ENCODE results near the gene TRIM14. TPM values are rescaled to one million over a fixed set of nuclear protein-coding genes. Genes with fewer than 3 reads are reported as not detected.

TRIM14 gene
- total and polyA plus RNA-seq, 2 of the 4 experiments (the other 2 are of a cell fraction): 3.0 to 8.5 TPM

GRCh38 chr9:98101868-98102273 is 17.2 kb downstream of the TRIM14 start:
- H3K23ac ChIP-seq (ENCODE audit: low read depth, low read length): no peak overlapping the region
- no peak overlapping the region for H3K9ac ChIP-seq (ENCODE audit: low read depth, low read length)
- H3K14ac ChIP-seq (replicated peaks; ENCODE audit: low read depth, low read length): no peak overlapping the region
- H4K5ac ChIP-seq (ENCODE audit: low read depth, low read length): no peak overlapping the region
- peak; percentile 17 for DNase-seq
- POLR2A ChIA-PET (ENCODE audit: unreplicated experiment): no interaction called here
- H2BK20ac ChIP-seq (ENCODE audit: low read depth, low read length): no peak overlapping the region
- no peaks in the 10 kb centered on the region; the same call in 1 of the 2 replicates for H3K9me1 ChIP-seq (ENCODE audit: insufficient read depth, low read length)
- CTCF ChIA-PET: no interaction called here
- H3K79me1 ChIP-seq (ENCODE audit: low read depth in 1 of 2, low read length in 2 of 2): no peaks in the 10 kb centered on the region
- no peak overlapping the region for H2BK120ac ChIP-seq (ENCODE audit: low read depth, low read length)
- WGBS, 2 experiments (ENCODE audit: extremely low coverage in 2 of 2, insufficient read length in 1 of 2): no CpG with 5 or more reads among the region's 6 CpGs
- H2AFZ ChIP-seq (replicated peaks; ENCODE audit: low read length, poor library complexity): no peak overlapping the region
- H3K27ac ChIP-seq (ENCODE audit: insufficient read depth, low read length): no peak overlapping the region
- TF ChIP-seq SMC3 (IDR thresholded peaks at IDR 0.05; ENCODE audit: low read depth, low read length) (no peak), BHLHE40 (IDR thresholded peaks at IDR 0.05; ENCODE audit: low read depth, low read length) (no peak), RCOR1 (IDR thresholded peaks at IDR 0.05; ENCODE audit: insufficient replicate concordance, low read length) (no peak), FOS (IDR thresholded peaks at IDR 0.05; ENCODE audit: low read depth, low read length) (no peak), POLR2A (IDR thresholded peaks at IDR 0.05; ENCODE audit: low read depth, low read length) (no peak), MXI1 (IDR thresholded peaks at IDR 0.05; ENCODE audit: borderline replicate concordance, low read depth, low read length) (no peak), MAFK (IDR thresholded peaks at IDR 0.05; ENCODE audit: low read depth, low read length) (no peak), CEBPB (IDR thresholded peaks at IDR 0.05; ENCODE audit: low read depth, low read length) (no peak), RAD21 (IDR thresholded peaks at IDR 0.05; ENCODE audit: low read length) (no peak), RFX5 (IDR thresholded peaks at IDR 0.05; ENCODE audit: low read depth, low read length) (no peak), USF2 (IDR thresholded peaks at IDR 0.05; ENCODE audit: low read depth, low read length) (no peak), MAZ (IDR thresholded peaks at IDR 0.05; ENCODE audit: borderline replicate concordance, low read depth, low read length) (no peak), NFE2L2 (IDR thresholded peaks at IDR 0.05; ENCODE audit: low read depth, low read length) (no peak), CHD1 (IDR thresholded peaks at IDR 0.05; ENCODE audit: low read depth, low read length) (no peak), CTCF (conservative IDR thresholded peaks at IDR 0.05; ENCODE audit: low read depth, low read length) (no peak)
- TF ChIP-seq, protein P1, sequence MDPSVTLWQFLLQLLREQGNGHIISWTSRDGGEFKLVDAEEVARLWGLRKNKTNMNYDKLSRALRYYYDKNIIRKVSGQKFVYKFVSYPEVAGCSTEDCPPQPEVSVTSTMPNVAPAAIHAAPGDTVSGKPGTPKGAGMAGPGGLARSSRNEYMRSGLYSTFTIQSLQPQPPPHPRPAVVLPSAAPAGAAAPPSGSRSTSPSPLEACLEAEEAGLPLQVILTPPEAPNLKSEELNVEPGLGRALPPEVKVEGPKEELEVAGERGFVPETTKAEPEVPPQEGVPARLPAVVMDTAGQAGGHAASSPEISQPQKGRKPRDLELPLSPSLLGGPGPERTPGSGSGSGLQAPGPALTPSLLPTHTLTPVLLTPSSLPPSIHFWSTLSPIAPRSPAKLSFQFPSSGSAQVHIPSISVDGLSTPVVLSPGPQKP (IDR thresholded peaks at IDR 0.05; ENCODE audit: borderline replicate concordance, low read depth, low read length): no peak
- no peak overlapping the region for H2AK9ac ChIP-seq (replicated peaks; ENCODE audit: low read depth, low read length, poor library complexity)
- in situ Hi-C loops (cut with MboI; ENCODE audit: low sequenced_read_pairs): no loop called here
- H3K4me3 ChIP-seq (ENCODE audit: insufficient read depth, low read depth, low read length): no peak overlapping the region
- no peak overlapping the region for H2AK5ac ChIP-seq (ENCODE audit: low read depth, low read length)
- H3K4ac ChIP-seq (ENCODE audit: low read depth, low read length): no peak overlapping the region
- no peaks in the 10 kb centered on the region for H3K27me3 ChIP-seq (ENCODE audit: control insufficient read depth, insufficient read depth, low read length)
- intact Hi-C loops (cut with micrococcal nuclease): no loop called here
- no peak overlapping the region for H3K18ac ChIP-seq (ENCODE audit: low read depth, low read length)
- no peak overlapping the region for H4K91ac ChIP-seq (ENCODE audit: insufficient read depth, low read depth, low read length)
- peaks cover 1% of the 10 kb centered on the region; the same call in 1 of the 2 replicates for H3K36me3 ChIP-seq (ENCODE audit: control insufficient read depth, insufficient read depth, low read length)
- H3K9me3 ChIP-seq (ENCODE audit: control insufficient read depth, insufficient read depth, low read length): 0 out of 2 replicates have a peak, but pooled peaks cover 2% of the 10 kb centered on the region
- H3K56ac ChIP-seq (ENCODE audit: extremely low read depth, insufficient read depth, low read length): no peak overlapping the region
- no peak overlapping the region for H2BK5ac ChIP-seq (ENCODE audit: low read depth, low read length, poor library complexity, severe bottlenecking)
- ATAC-seq (ENCODE audit: low read depth): no peak
- H3K4me1 ChIP-seq (ENCODE audit: control insufficient read depth, insufficient read depth, low read length): no peaks in the 10 kb centered on the region
- dilution Hi-C loops (cut with HindIII; ENCODE audit: low sequenced_read_pairs, unreplicated experiment): no loop called here
- no TSS peak for BruUV-seq (replicated peaks)
- no peak overlapping the region for H3K4me2 ChIP-seq (ENCODE audit: low read depth, low read length)
- H2BK15ac ChIP-seq (ENCODE audit: low read depth, low read length): no peak overlapping the region
- no peaks in the 10 kb centered on the region for H4K20me1 ChIP-seq (ENCODE audit: insufficient read depth, low read length)
- H4K8ac ChIP-seq (ENCODE audit: low read depth in 2 of 2, low read length in 2 of 2): no peak overlapping the region

Measured in IMR-90 (cell line).